Measurements from ENCODE around the gene NEDD4L.

NEDD4L gene

DNA sequence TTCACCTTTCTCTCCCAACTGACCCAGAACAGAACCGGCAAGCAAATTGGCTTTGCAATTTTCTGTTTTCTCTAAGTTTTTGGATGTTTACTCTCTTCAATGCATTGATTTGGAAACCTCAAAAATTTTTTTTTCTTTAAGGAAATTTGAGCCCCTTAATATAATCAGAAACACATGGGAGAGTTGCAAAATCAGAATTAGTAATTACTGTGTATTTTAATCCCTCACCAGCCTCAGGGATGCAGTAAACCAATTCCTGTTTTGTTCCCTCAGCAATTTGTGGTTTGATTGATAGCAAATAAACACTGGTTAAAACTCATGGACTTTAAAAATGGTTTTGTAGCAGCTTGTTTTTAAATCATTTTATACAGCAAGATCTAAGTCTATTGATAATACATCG is 281.5 kb downstream of the NEDD4L start:
- DNase-seq = no peak

DNA sequence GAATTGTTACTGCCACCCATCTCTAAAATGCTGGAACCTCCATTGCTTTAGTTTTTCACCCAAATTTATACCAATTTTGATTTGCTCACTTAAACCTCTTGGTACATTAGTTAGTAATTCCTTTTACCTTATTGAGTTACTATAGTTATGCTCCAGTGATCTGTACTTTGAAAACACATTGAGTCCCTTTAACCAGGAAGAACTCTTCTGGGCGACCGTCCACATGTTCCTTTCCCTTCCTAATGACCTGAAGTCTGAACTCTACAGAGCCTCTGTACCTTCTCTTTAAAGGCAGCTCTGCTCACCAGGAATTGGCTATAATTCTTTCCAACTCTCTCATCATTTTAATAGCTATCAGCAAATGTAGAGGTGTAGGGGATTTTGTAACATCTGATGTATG is 290.0 kb downstream of the NEDD4L start:
- no peak for DNase-seq

DNA sequence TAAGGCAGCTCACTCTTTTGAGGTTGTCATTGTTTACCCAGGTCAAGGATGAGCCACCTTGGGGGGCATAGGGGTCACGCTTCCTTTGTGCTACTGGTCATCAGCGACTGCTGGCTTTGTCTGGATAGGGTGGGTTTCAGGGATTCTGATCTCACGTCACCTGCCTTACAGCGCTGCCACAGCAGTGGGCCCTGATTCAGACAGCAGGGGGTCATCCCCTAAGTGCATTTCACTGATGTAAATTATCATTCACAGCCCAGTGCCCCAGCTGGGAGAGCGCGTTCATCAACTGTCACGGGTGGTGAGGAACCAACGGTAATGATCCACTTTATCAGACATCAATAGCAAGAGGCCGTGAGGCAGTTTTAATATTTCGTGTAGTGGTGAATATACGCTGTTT is 291.2 kb downstream of the NEDD4L start:
- no peak for DNase-seq

DNA sequence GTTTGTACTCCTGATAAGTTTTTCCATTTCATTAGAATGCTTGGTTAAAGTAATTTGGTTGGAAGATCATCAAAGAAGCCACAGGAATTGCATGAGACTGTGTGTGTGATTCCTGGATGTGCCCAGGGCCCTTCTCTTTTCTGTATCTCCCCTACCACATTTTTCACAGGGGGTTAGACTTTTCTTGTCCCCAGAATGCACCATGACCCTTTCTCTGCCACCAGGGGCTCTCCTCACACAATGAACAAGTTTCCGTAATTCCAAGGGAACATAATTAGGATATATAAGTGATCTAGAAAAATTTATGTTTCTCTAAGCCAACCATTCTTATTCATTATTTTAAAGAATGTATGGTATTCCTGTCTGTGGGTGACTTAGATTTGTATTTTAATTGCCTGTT is 291.8 kb downstream of the NEDD4L start:
- DNase-seq = no peak

DNA sequence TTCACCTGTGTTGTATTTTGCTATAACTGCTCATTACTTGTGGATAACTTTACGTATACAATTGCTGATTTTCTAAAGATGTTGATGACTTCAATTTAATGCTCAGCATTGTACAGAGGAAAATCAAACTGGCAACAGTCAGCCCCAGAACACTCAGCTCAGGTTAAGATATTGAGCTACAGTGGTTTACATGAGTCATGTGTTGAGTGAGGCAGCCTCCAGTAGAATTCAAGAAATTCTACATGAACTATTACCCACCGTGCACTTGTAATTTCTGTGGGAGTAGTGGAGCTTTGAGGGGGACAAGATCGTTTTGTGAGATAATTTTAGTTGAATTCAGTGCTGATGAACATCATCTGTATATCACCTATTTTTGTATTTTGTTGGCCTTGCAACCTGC is 292.6 kb downstream of the NEDD4L start:
- DNase-seq = no peak

DNA sequence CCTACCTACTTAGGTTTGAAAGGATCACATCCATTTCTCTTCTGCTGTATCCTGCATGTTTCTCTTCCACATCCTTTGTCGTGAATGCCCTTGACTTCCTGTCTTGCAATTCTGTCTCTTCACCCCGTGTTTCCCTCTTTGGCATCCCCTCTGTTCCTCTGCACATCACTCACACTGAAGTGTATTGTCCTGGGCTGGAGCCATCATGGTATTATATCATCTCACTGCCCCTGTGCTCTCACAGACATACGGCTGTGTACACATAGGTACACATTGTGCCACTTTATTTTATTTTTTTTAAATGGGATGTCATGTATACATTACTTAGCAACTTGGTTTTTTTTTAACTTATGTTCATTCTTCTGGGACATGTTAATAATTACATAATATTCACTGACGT is 293.3 kb downstream of the NEDD4L start:
- no peak for DNase-seq

DNA sequence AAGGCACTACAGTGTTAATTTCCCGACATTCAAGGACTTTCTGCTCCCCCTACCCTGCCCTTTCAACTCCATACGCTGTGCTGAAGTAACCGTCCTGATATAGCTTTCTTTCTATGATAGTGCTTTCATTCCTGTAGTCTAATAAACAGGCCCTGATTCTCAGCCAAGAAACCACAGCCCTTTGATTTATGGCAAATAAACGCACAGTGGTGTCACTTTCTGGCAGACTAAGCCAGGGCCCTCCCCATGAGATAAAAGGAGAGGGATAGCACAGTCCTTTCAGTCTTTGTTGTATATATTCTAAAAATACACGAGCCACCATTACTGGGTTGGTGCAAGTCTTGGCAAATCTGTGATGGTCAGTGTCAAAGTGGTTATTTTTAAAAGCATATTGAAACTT is 293.7 kb downstream of the NEDD4L start:
- no peak for DNase-seq

DNA sequence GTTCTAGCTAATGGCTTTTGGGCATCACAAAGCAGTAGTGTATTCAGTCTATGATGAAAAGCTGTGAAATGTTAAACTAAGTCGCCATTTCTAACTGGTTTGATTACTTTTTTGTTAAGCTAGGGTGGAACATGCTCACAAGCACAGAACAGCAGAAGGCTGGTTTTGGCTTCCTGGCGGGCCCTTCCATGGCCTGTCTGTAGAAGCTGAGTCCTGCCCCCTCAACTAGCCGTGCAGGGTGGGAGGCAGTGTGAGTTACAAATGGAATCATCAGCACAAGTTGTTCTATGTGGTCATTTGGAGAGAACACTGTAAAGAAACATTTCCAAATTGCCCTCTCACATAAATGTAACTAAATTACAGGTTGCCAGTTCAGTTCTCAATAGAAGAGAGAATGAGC is 294.1 kb downstream of the NEDD4L start:
- DNase-seq = no peak

DNA sequence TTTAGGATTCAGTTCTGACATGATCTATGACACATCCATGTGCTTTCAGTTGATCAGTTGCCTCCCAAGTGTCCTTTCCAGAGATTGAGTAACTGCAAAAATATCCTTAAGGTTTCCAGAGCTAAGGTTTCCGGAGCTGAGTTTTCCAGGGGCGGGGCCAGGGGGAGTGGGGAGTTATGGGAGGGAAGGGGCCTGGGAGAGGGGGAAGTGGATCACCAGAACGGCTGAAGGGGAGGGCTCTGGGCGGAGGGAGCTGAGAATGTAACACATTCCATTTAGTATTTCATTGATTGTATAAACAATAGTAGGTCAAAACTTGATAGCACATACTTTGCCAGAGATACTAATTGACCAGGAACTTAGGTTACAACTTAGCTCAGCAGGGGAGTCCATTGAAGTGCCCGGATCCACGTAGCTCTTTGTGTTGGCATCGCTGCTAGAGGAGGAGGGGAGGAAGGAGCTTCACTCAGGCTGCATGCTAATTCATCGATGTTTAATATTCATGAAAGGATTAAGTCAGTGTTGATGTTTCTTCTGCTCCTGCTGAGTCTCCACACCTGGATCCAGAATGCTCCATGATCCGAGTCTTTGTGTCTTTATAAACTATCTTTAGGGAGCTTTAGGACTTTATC is 295.1 kb downstream of the NEDD4L start:
- DNase-seq = no peak

DNA sequence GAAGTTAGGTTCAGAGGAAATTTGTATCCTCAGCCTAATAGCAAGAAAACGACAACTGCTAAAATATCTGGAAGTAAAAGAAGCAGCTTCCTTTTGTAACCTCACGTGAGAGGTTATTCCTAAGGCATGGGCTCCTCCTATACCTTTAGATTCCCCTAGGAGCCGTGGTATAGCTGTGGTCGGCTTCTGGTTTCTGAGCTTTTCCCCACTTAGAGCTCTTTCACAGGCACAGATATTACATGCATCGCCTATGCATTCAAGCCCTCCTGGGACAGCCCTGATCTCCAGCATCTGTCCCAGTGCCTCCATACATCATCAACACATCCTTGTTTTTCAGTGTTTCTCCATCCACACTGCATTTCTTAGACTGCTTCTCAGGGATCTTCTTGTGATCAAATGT is 295.9 kb downstream of the NEDD4L start:
- no peak for DNase-seq

DNA sequence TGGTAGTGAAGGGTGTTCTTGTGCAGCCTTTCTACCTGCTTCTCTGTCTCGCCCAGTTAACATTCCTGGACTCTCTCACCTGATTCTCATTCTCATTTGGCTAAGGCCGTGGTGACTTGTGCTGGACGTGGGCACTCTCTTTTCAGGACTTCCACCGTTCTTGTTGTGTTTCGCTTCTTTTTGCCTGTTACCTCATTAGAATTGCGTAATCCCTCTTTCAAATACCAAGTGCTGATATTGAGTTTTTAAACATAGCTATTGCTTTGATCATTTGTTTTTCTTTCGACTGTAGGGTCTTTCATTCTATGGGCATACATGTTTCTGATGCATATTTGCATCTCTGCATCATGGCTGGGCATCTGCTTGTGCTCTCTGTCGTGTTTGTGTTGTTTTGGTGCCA is 297.9 kb downstream of the NEDD4L start:
- DNase-seq = no peak

DNA sequence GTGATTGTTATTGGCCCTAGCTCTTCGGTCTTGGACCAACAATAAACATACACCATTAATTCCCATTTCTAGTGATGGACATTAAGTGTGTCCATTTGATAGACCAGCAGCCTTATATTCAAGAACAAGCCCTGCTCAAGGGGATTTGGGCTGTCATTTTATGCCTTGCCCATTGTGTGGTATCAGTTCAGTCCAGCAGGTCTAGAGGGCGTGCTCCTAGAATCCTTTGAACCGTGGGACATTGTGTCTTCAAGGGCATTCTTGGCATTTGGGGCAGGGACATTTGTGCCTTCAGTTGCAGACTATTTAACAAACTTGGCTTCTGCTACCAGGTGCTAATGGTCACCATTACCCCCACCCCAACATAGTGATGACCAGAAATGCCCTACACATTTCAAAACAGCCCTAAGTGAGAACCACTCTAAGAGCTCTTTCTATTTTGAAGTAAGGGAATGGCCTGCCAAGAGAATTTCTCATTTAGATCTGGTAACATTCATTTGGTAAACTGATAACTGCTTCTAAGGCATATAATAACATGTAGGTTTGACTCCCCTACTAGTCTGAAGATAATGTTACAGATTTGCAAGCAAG is 300.1 kb downstream of the NEDD4L start:
- DNase-seq = no peak

DNA sequence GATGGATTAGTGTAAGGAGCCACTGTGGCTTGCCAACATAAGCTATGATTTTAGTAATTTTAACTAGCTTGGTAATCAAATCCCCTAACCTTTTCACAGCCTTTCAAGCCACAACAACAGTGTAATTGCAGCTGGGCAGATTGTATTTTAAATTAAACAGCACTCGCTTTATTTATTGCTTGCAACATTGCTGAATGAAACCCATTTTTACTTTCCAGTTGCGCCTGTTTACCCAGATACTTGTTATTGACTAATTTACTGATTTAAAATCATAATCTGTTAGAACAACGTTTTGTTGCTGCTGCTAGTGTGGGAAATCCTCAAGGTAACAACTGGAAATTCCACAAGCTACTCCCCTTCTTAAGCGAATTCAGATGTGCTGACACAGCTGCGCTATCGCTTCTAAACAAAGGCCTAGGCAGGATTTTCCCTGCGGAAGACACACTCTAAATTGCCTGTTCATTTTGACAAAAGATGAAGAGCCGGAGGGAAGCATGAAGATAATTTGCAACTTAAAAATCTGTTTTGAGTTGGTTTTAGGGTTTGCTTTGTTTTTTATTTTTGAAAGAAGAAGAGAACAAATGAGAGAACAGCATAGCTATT is 300.9 kb downstream of the NEDD4L start:
- no peak for DNase-seq

DNA sequence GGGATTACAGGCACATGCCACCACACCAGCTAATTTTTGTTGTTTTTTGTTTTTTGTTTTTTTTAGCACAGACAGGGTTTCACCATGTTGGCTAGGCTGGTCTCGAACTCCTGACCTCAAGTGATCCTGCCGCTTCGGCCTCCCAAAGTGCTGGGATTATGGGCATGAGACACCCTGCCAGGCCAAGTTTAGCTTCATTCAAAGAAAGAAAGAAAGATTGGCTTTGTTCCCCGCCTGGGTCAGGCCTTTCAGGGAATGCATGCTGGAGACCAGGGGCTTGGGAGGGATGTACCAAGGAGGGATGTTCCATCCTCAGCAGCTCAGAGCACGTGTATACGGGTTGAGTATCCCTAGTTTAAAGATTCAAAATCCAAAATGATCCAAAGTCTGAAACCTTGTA is 301.8 kb downstream of the NEDD4L start:
- DNase-seq = no peak

DNA sequence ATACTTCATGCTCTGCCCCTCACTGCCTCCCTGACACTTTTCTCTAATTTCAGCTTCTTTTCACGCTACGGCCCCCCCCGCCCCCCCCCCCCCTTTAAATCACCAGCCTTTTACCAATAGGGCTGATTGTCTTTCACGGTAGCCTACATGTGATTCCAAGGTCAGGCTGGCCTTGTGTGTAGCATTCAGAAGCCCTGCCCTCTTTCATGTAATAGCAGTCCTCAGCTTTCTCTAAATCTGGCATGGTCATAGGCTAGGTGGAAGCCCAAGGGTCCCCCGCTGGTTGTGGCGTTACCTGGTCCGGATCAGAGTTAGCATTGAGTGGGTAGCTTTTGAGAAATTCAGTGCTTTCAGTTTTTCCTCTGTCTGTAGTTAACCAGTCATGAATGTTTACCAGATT is 303.1 kb downstream of the NEDD4L start:
- no peak for DNase-seq

DNA sequence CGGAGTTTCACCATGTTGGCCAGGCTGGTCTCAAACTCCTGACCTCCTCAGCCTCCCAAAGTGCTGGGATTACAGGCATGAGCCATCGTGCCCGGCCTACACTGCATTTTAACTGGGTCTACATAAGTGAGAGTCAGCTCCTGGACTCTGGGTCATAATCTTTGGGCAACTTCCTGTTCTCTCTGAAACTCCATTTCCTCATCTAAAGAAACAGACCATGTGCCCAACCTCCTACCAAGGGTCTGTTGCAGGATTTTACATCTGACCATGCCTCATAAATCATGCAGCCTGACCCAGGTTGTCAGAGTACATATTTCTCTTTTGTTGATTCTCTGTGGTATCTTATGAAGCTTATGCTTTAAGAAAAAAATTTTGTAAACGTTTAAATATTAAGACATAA is 304.5 kb downstream of the NEDD4L start:
- no peak for DNase-seq

DNA sequence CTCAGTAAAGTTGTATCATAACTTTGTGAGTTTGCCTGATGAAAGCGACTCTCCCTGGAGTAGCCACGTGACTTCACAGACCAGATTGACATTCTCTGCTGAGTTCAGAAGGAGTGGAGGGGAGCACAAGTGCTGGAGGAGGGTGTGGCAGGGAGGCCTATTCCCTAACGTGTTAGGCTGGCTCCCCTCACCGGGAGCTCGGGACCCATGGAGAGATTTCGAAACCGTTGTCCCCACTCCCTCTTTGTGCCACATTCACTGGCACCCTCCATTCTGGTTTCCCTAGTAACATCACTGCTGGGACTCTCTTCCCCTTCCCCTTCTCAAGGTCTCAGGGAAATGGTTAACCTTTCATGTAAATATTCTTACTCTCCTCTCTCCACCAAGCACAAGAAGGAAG is 304.9 kb downstream of the NEDD4L start:
- DNase-seq = no peak

DNA sequence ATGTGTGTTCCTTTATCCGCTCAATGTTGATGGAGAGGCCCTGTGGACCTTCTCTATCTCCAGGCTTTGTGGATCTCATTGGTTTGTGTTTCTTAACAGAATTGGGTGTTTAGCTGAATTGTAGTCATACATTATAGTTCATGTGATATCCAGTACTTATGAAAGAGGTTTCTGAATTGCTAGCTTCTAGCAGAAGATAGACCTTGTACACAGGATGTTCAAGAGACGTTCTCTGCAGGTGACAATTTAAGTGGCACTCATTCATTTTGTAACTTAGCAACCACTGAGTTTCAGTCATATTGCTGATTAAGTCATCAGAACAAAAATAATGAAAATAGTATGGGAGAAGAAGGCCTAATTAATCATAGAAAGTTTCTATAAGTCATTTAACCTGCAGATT is 305.6 kb downstream of the NEDD4L start:
- DNase-seq = no peak

DNA sequence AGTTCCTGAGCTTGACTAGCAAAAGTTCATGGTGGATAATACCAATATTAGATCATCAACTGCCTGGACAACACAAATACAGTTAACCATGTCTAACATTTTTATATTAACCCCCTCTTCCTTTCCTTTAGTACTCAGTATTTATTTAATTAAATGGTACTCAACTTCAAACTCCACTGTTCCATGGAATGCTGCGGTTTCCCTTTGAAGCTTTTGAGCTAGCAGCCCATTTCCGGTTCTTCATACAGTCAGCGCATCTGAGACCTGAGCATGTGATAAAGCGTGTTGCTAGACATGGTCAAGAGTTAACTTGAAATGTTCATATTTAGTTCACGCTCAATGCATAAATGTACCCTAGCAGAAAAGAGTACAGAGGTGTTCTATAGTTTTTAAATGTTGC is 306.5 kb downstream of the NEDD4L start:
- no peak for DNase-seq

DNA sequence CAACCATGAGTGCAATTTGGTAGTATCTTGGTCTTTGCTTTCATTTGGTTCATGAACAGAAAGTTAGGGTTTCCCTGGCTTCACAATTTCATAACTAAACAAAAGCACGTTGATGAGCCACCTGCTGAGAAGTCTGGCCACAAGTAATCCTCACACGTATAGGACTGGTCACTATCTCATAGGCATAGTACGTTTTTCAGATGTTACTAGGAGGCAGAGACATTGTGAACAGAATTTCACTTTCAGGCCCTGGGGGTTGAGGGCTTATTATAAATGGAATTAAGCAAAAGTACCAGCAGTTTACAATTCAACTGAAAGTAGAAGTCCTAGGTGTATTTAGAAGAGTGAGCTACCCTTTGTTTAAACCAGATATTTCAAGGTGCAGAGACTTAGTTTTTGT is 307.8 kb downstream of the NEDD4L start:
- DNase-seq = no peak

DNA sequence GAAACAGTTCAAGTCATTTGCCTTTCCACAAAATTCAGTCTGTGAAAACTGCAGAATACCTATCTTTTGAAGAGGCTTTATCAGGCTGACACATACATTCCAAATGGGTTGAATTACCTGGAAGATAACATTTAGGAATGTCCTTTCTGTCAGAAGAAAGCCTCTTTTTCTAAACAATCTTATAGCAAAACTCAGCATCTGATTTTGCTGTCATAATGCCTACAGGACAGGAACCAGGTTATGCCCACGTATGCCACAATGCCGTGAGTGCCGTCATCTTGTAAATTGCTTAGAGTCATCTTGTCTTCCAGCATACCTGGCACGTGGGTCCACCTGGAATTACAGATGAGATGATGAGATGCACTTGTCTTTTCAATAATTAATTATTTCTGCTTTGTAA is 309.6 kb downstream of the NEDD4L start:
- DNase-seq = no peak

DNA sequence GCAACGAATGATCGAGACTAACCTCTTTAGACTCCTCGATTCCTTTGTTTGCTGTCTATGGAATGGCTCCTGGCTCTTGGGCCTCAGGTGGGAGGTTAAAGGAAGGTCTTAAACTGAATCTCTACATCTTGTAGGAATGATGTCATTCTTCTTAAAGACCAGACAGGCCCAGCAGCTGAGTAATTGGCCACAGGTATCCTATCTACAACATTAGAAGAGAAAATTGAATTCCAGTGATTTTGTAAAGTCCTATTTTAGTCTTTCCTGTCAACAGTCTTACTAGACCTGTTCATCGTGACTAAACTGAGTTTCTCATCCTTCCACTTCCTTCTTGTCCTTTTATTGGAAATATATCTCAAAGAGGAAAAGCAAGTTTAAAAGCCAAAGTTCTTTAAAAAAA is 310.0 kb downstream of the NEDD4L start:
- no peak for DNase-seq

DNA sequence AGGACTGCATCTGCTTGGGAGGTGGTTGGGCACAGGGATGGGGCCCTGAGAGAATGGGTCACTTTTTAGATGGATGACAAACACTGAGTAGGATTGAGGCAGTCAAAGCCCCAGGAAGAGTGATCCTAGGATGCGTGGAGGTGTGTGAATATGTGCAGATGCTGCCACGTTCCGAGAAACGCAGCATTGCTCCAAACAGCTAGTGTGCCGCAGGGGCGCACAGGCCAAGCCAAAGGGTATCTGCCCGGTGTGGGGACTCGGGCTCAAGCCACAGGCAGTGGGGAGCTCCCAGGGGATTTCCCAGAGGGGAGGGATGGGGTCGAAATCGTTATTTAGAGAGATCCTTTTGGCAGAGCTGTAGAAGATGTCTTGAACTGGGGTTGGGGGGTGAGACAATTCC is 310.8 kb downstream of the NEDD4L start:
- no peak for DNase-seq

DNA sequence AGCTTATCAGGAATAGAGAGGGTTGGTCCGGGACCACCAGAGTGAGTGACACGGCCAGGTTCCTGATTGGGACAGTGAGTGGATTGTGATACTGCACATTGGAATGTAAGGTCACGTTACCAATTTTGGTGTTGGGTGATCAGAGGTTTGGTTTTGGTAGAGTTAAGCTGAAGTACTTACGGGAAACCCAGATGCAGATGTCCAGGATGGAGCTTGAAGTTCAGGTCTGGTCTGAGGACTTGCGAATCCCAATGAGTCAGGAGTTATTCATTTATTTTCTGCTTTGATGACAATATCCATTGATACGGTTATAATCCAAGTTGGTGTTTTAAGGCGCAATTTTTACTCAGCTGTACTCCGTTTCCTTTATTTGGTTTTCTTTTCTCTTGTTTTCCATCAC is 311.2 kb downstream of the NEDD4L start:
- no peak for DNase-seq

DNA sequence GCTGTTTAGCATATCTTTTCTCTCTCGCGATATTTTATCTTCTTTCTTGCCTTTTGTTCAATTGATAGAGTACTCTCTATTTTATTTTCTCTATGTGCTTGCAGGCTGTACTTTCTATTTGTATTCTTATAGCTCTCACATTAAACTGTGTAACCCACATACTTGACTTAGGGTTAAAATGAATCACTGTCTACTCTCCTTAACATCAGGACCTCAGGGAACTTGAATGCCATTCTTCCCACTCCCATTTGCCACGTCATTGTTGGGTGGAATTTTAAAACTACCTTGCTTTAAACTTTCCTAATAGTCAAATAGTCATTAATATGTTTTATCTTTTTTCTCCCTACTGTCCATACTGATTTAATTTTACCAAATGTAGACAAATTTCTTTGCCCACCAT is 315.2 kb downstream of the NEDD4L start:
- no peak for DNase-seq
